ENCODE results near the gene DOCK1. TPM values are rescaled to one million over a fixed set of nuclear protein-coding genes. Genes with fewer than 3 reads are reported as not detected.

DOCK1 gene
- polyA plus RNA-seq, 1 donor: 29.5 TPM

GRCh38 chr10:126924180-126924914 is 19.1 kb downstream of the DOCK1 start:
- WGBS (ENCODE audit: insufficient coverage, low lambda C conversion rate): 33% methylated on average over 1 of the region's 6 CpGs
- H3K4me3 ChIP-seq (ENCODE audit: low read length): no peak overlapping the region

GRCh38 chr10:126924915-126925300 is 19.7 kb downstream of the DOCK1 start:
- Histone ChIP-seq H3K36me3 (ENCODE audit: control insufficient read depth, insufficient read depth, low read length) (peaks cover 15% of the 10 kb centered on the region), H3K9me3 (ENCODE audit: control insufficient read depth, low read depth, low read length) (no peaks in the 10 kb centered on the region), H3K27ac (ENCODE audit: low read length) (no peak overlapping the region), H3K27me3 (ENCODE audit: control insufficient read depth, insufficient read depth, low read length) (no peaks in the 10 kb centered on the region), H3K4me1 (ENCODE audit: control insufficient read depth, insufficient read depth, low read length) (no peaks in the 10 kb centered on the region), H3K4me3 (ENCODE audit: low read length) (no peak overlapping the region)
- WGBS (ENCODE audit: insufficient coverage, low lambda C conversion rate): 65% methylated on average over 3 of the region's 3 CpGs
- no peak for DNase-seq

More at GRCh38 chr10:126924180-126924914, 19.1 kb downstream of the DOCK1 start:
- no peak for DNase-seq
- Histone ChIP-seq H3K36me3 (ENCODE audit: control insufficient read depth, insufficient read depth, low read length) (peaks cover 15% of the 10 kb centered on the region), H3K9me3 (ENCODE audit: control insufficient read depth, low read depth, low read length) (no peaks in the 10 kb centered on the region), H3K4me1 (ENCODE audit: control insufficient read depth, insufficient read depth, low read length) (no peaks in the 10 kb centered on the region), H3K27ac (ENCODE audit: low read length) (no peak overlapping the region), H3K27me3 (ENCODE audit: control insufficient read depth, insufficient read depth, low read length) (no peaks in the 10 kb centered on the region)

DNA sequence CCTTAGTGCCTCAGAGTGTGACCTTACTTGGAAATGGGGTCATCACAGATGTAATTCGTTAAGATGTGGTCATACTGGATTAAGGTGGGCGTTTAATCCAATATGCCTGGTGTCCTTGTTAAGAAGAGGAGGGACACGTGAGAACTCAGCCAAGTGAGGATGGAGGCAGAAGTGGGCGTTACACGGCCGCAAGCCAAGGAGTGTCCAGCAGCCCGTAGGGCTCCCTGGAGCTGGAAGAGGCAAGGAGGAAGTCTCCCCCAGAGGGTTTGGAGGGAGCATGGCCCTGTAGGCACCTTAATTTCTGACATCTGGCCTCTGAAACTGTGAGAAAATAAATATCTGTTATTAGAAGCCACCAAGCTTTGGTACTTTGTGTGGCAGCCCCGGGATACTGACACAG is 21.3 kb downstream of the DOCK1 start:
- Histone ChIP-seq H3K9me3 (ENCODE audit: control insufficient read depth, low read depth, low read length) (no peaks in the 10 kb centered on the region), H3K4me1 (ENCODE audit: control insufficient read depth, insufficient read depth, low read length) (no peaks in the 10 kb centered on the region), H3K27me3 (ENCODE audit: control insufficient read depth, insufficient read depth, low read length) (no peaks in the 10 kb centered on the region), H3K36me3 (ENCODE audit: control insufficient read depth, insufficient read depth, low read length) (peaks cover 18% of the 10 kb centered on the region), H3K4me3 (ENCODE audit: low read length) (no peak overlapping the region), H3K27ac (ENCODE audit: low read length) (no peak overlapping the region)
- DNase-seq: no peak
- no CpG with 5 or more reads among the region's 8 CpGs for WGBS (ENCODE audit: insufficient coverage, low lambda C conversion rate)

DNA sequence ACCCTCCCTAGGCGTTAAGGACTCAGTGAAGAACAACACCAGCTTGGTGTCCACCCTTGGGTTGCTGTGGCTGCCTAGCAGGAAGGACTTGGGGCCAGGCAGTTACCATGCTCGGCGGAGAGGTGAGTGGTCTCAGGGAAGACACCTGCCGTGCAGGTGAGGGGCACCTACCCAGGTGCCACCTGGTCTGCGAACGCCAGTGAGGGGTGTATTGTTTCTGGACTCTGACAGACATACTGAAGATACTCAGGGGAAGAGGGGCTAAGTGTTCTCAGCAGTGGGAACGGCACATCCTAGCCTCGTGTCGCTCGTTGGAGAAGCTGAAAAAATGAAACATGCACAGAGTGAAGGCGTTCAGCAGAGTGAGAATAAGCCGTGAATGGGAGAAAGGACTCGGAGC is 22.6 kb downstream of the DOCK1 start:
- Histone ChIP-seq H3K27ac (ENCODE audit: low read length) (no peak overlapping the region), H3K4me1 (ENCODE audit: control insufficient read depth, insufficient read depth, low read length) (no peaks in the 10 kb centered on the region), H3K4me3 (ENCODE audit: low read length) (no peak overlapping the region), H3K27me3 (ENCODE audit: control insufficient read depth, insufficient read depth, low read length) (no peaks in the 10 kb centered on the region), H3K9me3 (ENCODE audit: control insufficient read depth, low read depth, low read length) (no peaks in the 10 kb centered on the region), H3K36me3 (ENCODE audit: control insufficient read depth, insufficient read depth, low read length) (peaks cover 18% of the 10 kb centered on the region)
- no CpG with 5 or more reads among the region's 13 CpGs for WGBS (ENCODE audit: insufficient coverage, low lambda C conversion rate)
- DNase-seq: no peak

- no peak overlapping the region for H3K4me3 ChIP-seq (ENCODE audit: low read length)
- no peak overlapping the region for H3K27ac ChIP-seq (ENCODE audit: low read length)
- H3K4me1 ChIP-seq (ENCODE audit: control insufficient read depth, insufficient read depth, low read length): no peaks in the 10 kb centered on the region
- no peaks in the 10 kb centered on the region for H3K27me3 ChIP-seq (ENCODE audit: control insufficient read depth, insufficient read depth, low read length)
- DNase-seq: no peak
- H3K36me3 ChIP-seq (ENCODE audit: control insufficient read depth, insufficient read depth, low read length): peaks cover 18% of the 10 kb centered on the region
- H3K9me3 ChIP-seq (ENCODE audit: control insufficient read depth, low read depth, low read length): no peaks in the 10 kb centered on the region
- no CpG with 5 or more reads among the region's 7 CpGs for WGBS (ENCODE audit: insufficient coverage, low lambda C conversion rate)
Measured at GRCh38 chr10:126928274-126928673, 23.0 kb downstream of the DOCK1 start.

GRCh38 chr10:126929391-126929790 is 24.2 kb downstream of the DOCK1 start:
- WGBS (ENCODE audit: insufficient coverage, low lambda C conversion rate): no CpG with 5 or more reads among the region's 8 CpGs
- H3K36me3 ChIP-seq (ENCODE audit: control insufficient read depth, insufficient read depth, low read length): peaks cover 18% of the 10 kb centered on the region

GRCh38 chr10:126930131-126930882 is 25.1 kb downstream of the DOCK1 start:
- no peak for DNase-seq
- no CpG with 5 or more reads among the region's 17 CpGs for whole genome bisulfite sequencing (ENCODE audit: insufficient coverage, low lambda C conversion rate)
- Histone ChIP-seq H3K36me3 (ENCODE audit: control insufficient read depth, insufficient read depth, low read length) (peaks cover 18% of the 10 kb centered on the region), H3K27ac (ENCODE audit: low read length) (no peak overlapping the region), H3K4me1 (ENCODE audit: control insufficient read depth, insufficient read depth, low read length) (no peaks in the 10 kb centered on the region), H3K9me3 (ENCODE audit: control insufficient read depth, low read depth, low read length) (no peaks in the 10 kb centered on the region), H3K27me3 (ENCODE audit: control insufficient read depth, insufficient read depth, low read length) (no peaks in the 10 kb centered on the region), H3K4me3 (ENCODE audit: low read length) (no peak overlapping the region)

More at GRCh38 chr10:126929391-126929790, 24.2 kb downstream of the DOCK1 start:
- no peak for DNase-seq
- Histone ChIP-seq H3K27me3 (ENCODE audit: control insufficient read depth, insufficient read depth, low read length) (no peaks in the 10 kb centered on the region), H3K27ac (ENCODE audit: low read length) (no peak overlapping the region), H3K9me3 (ENCODE audit: control insufficient read depth, low read depth, low read length) (no peaks in the 10 kb centered on the region), H3K4me1 (ENCODE audit: control insufficient read depth, insufficient read depth, low read length) (no peaks in the 10 kb centered on the region), H3K4me3 (ENCODE audit: low read length) (no peak overlapping the region)

GRCh38 chr10:126930883-126931503 is 25.8 kb downstream of the DOCK1 start:
- H3K27me3 ChIP-seq (ENCODE audit: control insufficient read depth, insufficient read depth, low read length): no peaks in the 10 kb centered on the region
- WGBS (ENCODE audit: insufficient coverage, low lambda C conversion rate): no CpG with 5 or more reads among the region's 11 CpGs
- H3K27ac ChIP-seq (ENCODE audit: low read length): no peak overlapping the region
- no peak for DNase-seq
- H3K36me3 ChIP-seq (ENCODE audit: control insufficient read depth, insufficient read depth, low read length): peaks cover 18% of the 10 kb centered on the region
- no peaks in the 10 kb centered on the region for H3K4me1 ChIP-seq (ENCODE audit: control insufficient read depth, insufficient read depth, low read length)
- H3K9me3 ChIP-seq (ENCODE audit: control insufficient read depth, low read depth, low read length): no peaks in the 10 kb centered on the region
- H3K4me3 ChIP-seq (ENCODE audit: low read length): no peak overlapping the region

DNA sequence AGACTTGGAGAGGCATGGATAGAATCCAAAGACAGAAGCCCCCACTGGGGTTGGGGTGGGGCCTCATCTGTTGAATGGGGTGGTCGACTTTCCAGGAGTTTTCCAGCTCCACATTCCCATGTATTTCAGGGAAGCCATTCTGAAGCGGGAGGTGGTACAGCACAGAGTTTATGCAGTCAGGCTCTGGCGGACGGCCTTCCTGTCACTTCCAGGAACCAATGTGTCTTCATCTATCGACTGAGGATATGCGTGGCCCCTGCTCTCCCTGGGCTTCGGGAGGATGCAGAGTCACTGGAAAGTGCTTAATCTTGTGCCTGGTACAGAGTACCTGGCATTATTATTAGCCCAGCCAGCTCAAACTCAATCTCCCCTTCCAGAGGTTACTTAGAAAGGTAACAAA is 26.3 kb downstream of the DOCK1 start:
- Histone ChIP-seq H3K36me3 (ENCODE audit: control insufficient read depth, insufficient read depth, low read length) (peaks cover 16% of the 10 kb centered on the region), H3K4me1 (ENCODE audit: control insufficient read depth, insufficient read depth, low read length) (no peaks in the 10 kb centered on the region), H3K9me3 (ENCODE audit: control insufficient read depth, low read depth, low read length) (no peaks in the 10 kb centered on the region), H3K27me3 (ENCODE audit: control insufficient read depth, insufficient read depth, low read length) (no peaks in the 10 kb centered on the region), H3K4me3 (ENCODE audit: low read length) (no peak overlapping the region), H3K27ac (ENCODE audit: low read length) (no peak overlapping the region)
- WGBS (ENCODE audit: insufficient coverage, low lambda C conversion rate): no CpG with 5 or more reads among the region's 7 CpGs
- no peak for DNase-seq

GRCh38 chr10:126932516-126932915 is 27.3 kb downstream of the DOCK1 start:
- peaks cover 9% of the 10 kb centered on the region for H3K36me3 ChIP-seq (ENCODE audit: control insufficient read depth, insufficient read depth, low read length)
- no peaks in the 10 kb centered on the region for H3K4me1 ChIP-seq (ENCODE audit: control insufficient read depth, insufficient read depth, low read length)
- H3K27me3 ChIP-seq (ENCODE audit: control insufficient read depth, insufficient read depth, low read length): no peaks in the 10 kb centered on the region
- no peak for DNase-seq
- no peak overlapping the region for H3K4me3 ChIP-seq (ENCODE audit: low read length)
- WGBS (ENCODE audit: insufficient coverage, low lambda C conversion rate): no CpG with 5 or more reads among the region's 11 CpGs
- H3K27ac ChIP-seq (ENCODE audit: low read length): no peak overlapping the region
- no peaks in the 10 kb centered on the region for H3K9me3 ChIP-seq (ENCODE audit: control insufficient read depth, low read depth, low read length)
